ENCODE measurements around the gene HDAC4.

Gene HDAC4

DNA sequence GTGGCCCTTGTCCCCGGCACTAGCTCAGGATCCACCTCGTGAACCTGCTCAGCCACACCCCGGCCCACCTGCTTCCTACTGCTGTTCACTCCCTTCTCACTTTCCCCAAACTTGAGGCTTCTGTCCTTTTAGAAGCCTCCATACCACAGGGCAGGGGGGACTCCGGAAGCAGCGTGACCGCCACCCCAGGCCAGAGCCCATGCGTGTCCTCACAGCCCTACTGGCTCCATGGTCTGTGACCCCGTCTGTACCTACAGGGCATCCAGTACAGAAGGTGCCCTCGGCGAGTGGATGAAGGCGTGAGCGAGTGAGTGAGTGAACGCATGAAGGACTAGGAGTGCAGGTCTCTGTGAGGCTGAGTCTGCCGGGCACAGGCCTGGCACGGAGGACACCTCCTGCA lies 299.7 kb downstream of the HDAC4 start:
- Histone ChIP-seq H3K27me3 (ENCODE audit: control insufficient read depth, insufficient read depth, low read length) (no peaks in the 10 kb centered on the region), H3K4me1 (ENCODE audit: control insufficient read depth, insufficient read depth, low read length) (no peaks in the 10 kb centered on the region), H3K9ac (ENCODE audit: low read depth, low read length) (no peak overlapping the region), H3K36me3 (ENCODE audit: insufficient read depth, low read length) (peaks cover 8% of the 10 kb centered on the region), H3K9me3 (replicated peaks; ENCODE audit: low read length) (no peaks in the 10 kb centered on the region), H3K4me2 (ENCODE audit: low read length) (no peak overlapping the region), H3K4me3 (ENCODE audit: low read length) (no peak overlapping the region)

DNA sequence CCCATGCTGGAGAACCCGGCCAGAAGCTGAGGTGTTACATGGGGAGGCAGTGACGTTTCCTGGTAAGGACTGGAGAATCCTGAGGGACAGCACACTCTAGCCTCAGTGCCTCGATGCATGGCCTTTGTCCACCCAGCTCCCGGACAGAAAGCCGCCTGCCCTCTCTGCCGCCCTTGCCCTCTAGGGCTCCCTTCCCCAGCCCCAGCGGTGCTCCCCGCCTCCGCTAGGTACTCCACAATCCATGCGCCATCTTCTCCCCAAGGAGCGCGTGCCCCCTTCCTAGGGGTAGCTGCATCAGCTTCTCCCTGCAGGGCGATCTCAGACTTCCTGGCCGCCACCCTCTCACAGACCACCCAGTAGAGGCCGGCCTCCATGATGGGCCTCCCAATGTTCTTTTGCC lies 301.3 kb downstream of the HDAC4 start:
- H3K4me1 ChIP-seq (ENCODE audit: control insufficient read depth, insufficient read depth, low read length) = no peaks in the 10 kb centered on the region
- H3K27me3 ChIP-seq (ENCODE audit: control insufficient read depth, insufficient read depth, low read length) = no peaks in the 10 kb centered on the region
- no peak overlapping the region for H3K4me2 ChIP-seq (ENCODE audit: low read length)
- H3K36me3 ChIP-seq (ENCODE audit: insufficient read depth, low read length) = peaks cover 8% of the 10 kb centered on the region
- H3K4me3 ChIP-seq (ENCODE audit: low read length) = no peak overlapping the region
- H3K9ac ChIP-seq (ENCODE audit: low read depth, low read length) = no peak overlapping the region
- no peaks in the 10 kb centered on the region for H3K9me3 ChIP-seq (replicated peaks; ENCODE audit: low read length)

DNA sequence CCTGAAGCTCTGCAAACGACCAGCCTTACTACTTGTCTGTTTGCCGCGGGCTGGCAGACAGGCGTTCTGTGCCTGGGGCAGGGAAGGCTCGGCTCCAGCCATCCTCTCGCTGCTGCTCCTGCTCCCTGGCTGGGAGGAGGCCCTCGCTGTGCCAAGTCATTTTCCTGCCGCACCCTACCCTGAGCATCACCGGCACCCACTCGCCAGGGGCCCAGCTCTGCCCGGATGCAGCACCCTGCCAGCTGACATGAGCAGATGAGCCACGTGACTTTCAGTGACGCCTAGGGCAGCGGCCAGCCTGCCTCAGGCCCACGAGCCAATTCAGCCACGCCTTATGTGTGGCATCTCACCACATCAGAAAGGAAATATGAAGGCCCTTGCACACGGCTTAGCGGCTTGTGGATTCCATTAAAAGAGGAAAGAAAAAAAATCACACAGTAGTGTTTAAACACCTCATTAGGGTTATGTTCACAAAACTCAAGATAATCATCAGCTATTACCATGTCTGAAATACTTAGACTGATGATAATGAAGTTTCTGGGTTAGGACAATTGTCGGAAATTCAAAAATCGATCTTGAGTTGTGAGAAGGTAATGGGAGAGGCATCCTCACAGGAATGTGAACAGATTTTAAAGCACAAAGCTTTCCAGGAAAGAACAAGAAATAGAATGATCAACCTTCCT lies 302.4 kb downstream of the HDAC4 start:
- no peak overlapping the region for H3K4me3 ChIP-seq (ENCODE audit: low read length)
- no peaks in the 10 kb centered on the region for H3K9me3 ChIP-seq (replicated peaks; ENCODE audit: low read length)
- H3K4me2 ChIP-seq (ENCODE audit: low read length) = no peak overlapping the region
- no peaks in the 10 kb centered on the region for H3K4me1 ChIP-seq (ENCODE audit: control insufficient read depth, insufficient read depth, low read length)
- no peak overlapping the region for H3K9ac ChIP-seq (ENCODE audit: low read depth, low read length)
- H3K36me3 ChIP-seq (ENCODE audit: insufficient read depth, low read length) = peaks cover 8% of the 10 kb centered on the region
- no peaks in the 10 kb centered on the region for H3K27me3 ChIP-seq (ENCODE audit: control insufficient read depth, insufficient read depth, low read length)

DNA sequence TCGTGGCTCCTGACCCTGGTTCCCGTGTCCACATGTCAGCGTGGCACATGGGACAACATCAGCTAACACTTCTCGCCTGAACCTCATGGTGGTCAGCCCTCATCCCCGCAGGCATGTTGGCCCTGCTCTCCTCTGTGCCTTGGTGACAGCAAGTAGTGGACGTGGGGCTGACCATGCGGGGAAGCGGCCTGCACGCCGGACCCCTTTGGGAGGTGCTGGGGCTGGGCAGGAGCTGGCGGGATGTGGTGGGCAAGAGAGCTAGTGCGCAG lies 303.5 kb downstream of the HDAC4 start:
- Histone ChIP-seq H3K4me1 (ENCODE audit: control insufficient read depth, insufficient read depth, low read length) (no peaks in the 10 kb centered on the region), H3K9me3 (replicated peaks; ENCODE audit: low read length) (no peaks in the 10 kb centered on the region), H3K9ac (ENCODE audit: low read depth, low read length) (no peak overlapping the region), H3K36me3 (ENCODE audit: insufficient read depth, low read length) (peaks cover 6% of the 10 kb centered on the region), H3K4me3 (ENCODE audit: low read length) (no peak overlapping the region), H3K27me3 (ENCODE audit: control insufficient read depth, insufficient read depth, low read length) (no peaks in the 10 kb centered on the region), H3K4me2 (ENCODE audit: low read length) (no peak overlapping the region)

DNA sequence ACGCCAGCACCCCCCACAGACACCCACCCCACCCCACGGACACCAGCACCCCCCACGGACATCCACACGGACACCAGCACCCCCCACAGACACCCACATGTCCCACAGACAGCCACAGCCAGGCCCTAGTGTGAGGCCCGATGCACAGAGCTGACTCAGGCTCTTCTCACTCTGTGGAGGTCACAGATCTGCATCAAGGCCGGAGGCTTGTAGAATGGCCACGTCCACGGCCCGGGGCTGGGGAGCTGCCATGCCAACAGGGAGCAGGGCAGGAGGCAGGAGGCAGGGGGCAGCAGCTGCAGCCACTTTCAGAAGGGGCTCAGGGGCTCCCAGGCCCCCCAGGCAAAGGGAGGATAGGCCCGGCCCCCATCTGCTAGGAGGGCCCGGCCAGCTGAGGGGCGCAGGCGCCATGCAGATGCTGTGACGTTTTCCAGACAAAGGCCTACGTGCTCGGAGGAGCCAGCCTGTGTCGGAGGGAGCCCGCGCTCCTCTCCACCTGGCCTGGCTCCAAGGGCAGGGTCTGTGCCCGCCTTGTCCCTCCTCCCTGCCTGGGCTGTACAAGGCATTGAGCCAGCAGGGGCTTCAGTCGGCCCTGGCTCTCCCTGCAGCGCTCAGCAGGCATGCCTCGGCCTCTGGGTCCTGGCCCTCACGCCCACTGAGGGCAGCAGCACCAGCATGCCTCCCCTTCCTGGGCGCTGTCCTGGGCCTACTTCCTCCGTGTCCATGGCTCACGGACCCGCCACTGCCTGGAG lies 304.0 kb downstream of the HDAC4 start:
- no peak overlapping the region for H3K4me2 ChIP-seq (ENCODE audit: low read length)
- peaks cover 3% of the 10 kb centered on the region for H3K36me3 ChIP-seq (ENCODE audit: insufficient read depth, low read length)

DNA sequence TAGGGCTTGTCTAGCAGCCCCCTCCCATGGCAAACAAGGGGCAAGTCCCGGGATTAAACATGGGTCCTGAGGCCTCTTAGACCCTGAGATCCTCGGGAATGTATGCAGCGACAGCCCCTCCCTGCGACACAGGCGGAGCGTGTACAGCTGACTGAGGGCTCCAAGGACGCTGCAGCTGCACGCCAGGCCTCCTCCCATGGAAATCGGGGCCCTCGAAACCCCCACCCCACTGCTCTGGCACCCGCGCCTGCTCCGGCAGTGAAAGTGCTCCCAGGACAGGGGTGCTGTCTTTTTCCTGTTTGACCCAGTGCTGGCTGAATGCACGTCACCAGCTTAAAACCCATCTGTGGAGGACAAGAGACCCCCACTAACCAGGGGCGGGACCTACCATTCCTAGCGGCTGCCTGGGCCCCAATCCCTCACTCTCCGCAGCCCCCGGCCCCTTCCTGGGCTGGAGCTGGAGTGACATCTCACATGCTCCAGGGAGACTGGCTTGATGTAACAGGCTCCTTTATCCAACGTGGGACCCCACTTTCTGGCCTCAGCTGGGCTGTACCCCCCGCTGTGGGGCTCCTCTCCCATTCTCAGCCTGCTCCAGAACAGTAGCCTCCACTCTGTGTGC lies 305.2 kb downstream of the HDAC4 start:
- Histone ChIP-seq H3K27me3 (ENCODE audit: control insufficient read depth, insufficient read depth, low read length) (no peaks in the 10 kb centered on the region), H3K4me2 (ENCODE audit: low read length) (no peak overlapping the region), H3K9me3 (replicated peaks; ENCODE audit: low read length) (no peaks in the 10 kb centered on the region), H3K36me3 (ENCODE audit: insufficient read depth, low read length) (peaks cover 3% of the 10 kb centered on the region), H3K4me1 (ENCODE audit: control insufficient read depth, insufficient read depth, low read length) (no peaks in the 10 kb centered on the region), H3K9ac (ENCODE audit: low read depth, low read length) (no peak overlapping the region), H3K4me3 (ENCODE audit: low read length) (no peak overlapping the region)

More for the DNA sequence above, 304.0 kb downstream of the HDAC4 start:
- Histone ChIP-seq H3K4me3 (ENCODE audit: low read length) (no peak overlapping the region), H3K27me3 (ENCODE audit: control insufficient read depth, insufficient read depth, low read length) (no peaks in the 10 kb centered on the region), H3K9me3 (replicated peaks; ENCODE audit: low read length) (no peaks in the 10 kb centered on the region), H3K4me1 (ENCODE audit: control insufficient read depth, insufficient read depth, low read length) (no peaks in the 10 kb centered on the region), H3K9ac (ENCODE audit: low read depth, low read length) (no peak overlapping the region)

DNA sequence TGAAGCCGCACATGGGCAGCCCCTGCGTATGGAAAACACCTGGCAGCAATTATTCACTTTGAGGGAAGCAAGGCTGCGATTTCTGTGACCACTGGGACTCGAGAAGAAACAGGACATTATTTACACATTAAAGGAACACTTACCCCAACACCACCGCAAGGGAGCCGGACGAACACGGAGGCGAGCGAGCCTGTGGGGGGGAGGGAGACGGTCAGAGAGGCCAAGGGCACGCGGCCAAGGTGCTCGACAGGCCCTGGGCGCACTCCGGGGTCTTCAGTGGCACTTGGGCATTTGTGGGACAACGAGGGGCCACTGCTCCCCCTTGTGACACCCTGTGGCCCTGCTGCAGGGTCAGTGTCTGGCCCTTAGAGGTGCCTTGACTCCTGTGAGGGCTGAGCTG lies 306.0 kb downstream of the HDAC4 start:
- H3K4me1 ChIP-seq (ENCODE audit: control insufficient read depth, insufficient read depth, low read length) = no peaks in the 10 kb centered on the region
- H3K4me3 ChIP-seq (ENCODE audit: low read length) = no peak overlapping the region
- H3K27me3 ChIP-seq (ENCODE audit: control insufficient read depth, insufficient read depth, low read length) = no peaks in the 10 kb centered on the region
- no peak overlapping the region for H3K4me2 ChIP-seq (ENCODE audit: low read length)
- H3K9me3 ChIP-seq (replicated peaks; ENCODE audit: low read length) = no peaks in the 10 kb centered on the region
- no peak overlapping the region for H3K9ac ChIP-seq (ENCODE audit: low read depth, low read length)
- H3K36me3 ChIP-seq (ENCODE audit: insufficient read depth, low read length) = peaks cover 3% of the 10 kb centered on the region

DNA sequence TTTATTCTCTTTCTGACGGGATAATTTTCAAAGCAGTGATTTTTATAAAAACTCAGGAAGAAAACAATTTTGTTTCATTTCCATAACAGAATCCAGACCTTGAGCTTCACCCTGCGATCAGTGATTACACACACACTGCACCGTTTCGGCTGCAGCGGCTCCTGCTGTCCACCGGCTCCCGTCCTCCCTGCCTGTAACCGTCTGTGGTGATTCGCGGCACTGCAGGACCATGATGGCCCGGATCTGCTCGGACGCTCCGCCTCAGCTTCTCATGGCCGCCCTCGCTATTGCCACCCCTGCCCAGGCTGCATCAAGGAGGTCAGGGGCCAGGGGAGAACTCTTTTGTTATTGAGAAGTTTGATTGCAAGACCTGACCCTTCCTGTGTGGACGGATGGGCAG lies 306.9 kb downstream of the HDAC4 start:
- H3K9ac ChIP-seq (ENCODE audit: low read depth, low read length) = no peak overlapping the region
- no peaks in the 10 kb centered on the region for H3K27me3 ChIP-seq (ENCODE audit: control insufficient read depth, insufficient read depth, low read length)
- no peaks in the 10 kb centered on the region for H3K9me3 ChIP-seq (replicated peaks; ENCODE audit: low read length)
- H3K4me2 ChIP-seq (ENCODE audit: low read length) = no peak overlapping the region
- no peak overlapping the region for H3K4me3 ChIP-seq (ENCODE audit: low read length)
- no peaks in the 10 kb centered on the region for H3K4me1 ChIP-seq (ENCODE audit: control insufficient read depth, insufficient read depth, low read length)
- H3K36me3 ChIP-seq (ENCODE audit: insufficient read depth, low read length) = peaks cover 3% of the 10 kb centered on the region

DNA sequence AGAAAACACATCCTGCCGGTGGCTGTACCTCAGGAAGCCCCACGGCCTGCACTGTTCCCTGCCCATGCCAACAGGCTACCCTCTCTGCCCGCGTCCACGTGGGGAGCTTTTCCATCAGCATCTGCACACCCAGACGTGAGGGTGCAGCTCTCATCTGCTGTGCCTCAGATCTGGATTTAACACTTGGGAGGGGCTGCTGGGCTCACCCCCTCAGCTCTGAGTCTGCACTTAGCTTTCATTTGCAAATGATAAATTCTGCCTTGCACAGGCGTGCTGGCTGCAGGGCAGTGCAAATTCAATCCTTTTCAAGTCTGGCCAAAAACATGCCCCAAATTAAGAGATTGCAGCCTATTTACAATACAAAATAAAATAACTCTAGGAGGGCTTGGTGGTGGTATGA lies 307.3 kb downstream of the HDAC4 start:
- H3K36me3 ChIP-seq (ENCODE audit: insufficient read depth, low read length) = peaks cover 3% of the 10 kb centered on the region

DNA sequence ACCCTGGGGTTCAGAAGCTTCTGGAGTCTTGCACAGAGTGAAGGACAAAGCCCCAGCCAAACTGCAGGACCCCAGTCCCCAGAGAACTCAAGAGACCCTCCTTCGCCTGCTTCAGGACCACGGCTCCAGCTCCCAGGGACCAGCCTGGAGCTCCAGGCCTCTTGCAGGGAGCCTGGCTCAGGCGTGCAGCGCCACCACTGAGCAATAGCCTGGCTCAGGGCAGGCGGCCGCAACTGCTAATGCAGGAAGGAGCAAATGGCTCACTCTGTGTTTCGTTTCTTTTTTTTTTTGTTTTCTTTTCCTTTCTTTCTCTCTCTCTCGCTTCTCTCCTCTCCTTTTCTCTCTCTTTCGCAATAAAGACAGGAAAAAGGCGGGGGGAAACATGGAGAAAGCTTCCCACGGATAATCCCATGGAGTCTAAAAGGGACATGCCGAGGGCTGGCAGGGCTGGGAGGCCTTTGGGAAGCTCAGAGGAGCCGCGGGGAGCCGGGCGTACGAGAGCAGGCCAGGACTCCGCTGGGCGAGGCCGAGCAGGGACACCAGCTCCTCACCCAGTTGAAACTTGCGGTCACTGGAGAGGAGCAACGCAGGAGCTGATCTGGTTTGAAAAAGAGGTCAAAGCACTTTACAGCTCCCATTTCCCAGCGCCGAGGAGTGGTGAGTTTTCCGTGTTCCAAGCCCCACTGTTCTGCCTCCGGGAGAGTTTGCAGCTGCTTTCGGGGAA lies 308.1 kb downstream of the HDAC4 start:
- Histone ChIP-seq H3K4me2 (ENCODE audit: low read length) (no peak overlapping the region), H3K36me3 (ENCODE audit: insufficient read depth, low read length) (peaks cover 2% of the 10 kb centered on the region), H3K27me3 (ENCODE audit: control insufficient read depth, insufficient read depth, low read length) (no peaks in the 10 kb centered on the region), H3K9me3 (replicated peaks; ENCODE audit: low read length) (no peaks in the 10 kb centered on the region), H3K4me3 (ENCODE audit: low read length) (no peak overlapping the region), H3K4me1 (ENCODE audit: control insufficient read depth, insufficient read depth, low read length) (no peaks in the 10 kb centered on the region), H3K9ac (ENCODE audit: low read depth, low read length) (no peak overlapping the region)

More for the DNA sequence above, 307.3 kb downstream of the HDAC4 start:
- no peak overlapping the region for H3K9ac ChIP-seq (ENCODE audit: low read depth, low read length)
- H3K4me2 ChIP-seq (ENCODE audit: low read length) = no peak overlapping the region
- H3K4me1 ChIP-seq (ENCODE audit: control insufficient read depth, insufficient read depth, low read length) = no peaks in the 10 kb centered on the region
- no peaks in the 10 kb centered on the region for H3K9me3 ChIP-seq (replicated peaks; ENCODE audit: low read length)
- H3K4me3 ChIP-seq (ENCODE audit: low read length) = no peak overlapping the region
- no peaks in the 10 kb centered on the region for H3K27me3 ChIP-seq (ENCODE audit: control insufficient read depth, insufficient read depth, low read length)

DNA sequence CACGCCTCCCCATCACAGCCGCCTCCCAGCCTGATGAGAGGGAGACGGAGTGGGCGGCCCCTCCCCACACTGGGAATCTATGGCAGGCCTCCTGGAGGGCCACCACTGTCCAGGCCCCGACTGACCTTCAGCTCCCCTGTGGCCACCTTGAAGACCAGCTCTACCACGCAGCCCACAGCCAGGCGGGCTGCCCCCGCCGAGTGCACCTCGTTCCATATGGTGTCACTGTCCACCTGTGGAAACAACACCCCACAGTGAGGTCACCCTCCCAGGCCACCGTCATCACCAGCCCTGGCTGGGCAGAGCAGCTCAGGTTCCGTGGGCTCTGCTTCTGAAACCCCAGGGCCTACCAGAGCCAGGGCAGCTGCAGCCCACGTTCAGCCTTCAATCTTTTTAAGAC lies 310.9 kb downstream of the HDAC4 start:
- H3K9me3 ChIP-seq (replicated peaks; ENCODE audit: low read length) = no peaks in the 10 kb centered on the region
- H3K4me1 ChIP-seq (ENCODE audit: control insufficient read depth, insufficient read depth, low read length) = no peaks in the 10 kb centered on the region
- H3K4me2 ChIP-seq (ENCODE audit: low read length) = no peak overlapping the region
- H3K4me3 ChIP-seq (ENCODE audit: low read length) = no peak overlapping the region
- no peak overlapping the region for H3K9ac ChIP-seq (ENCODE audit: low read depth, low read length)
- no peaks in the 10 kb centered on the region for H3K36me3 ChIP-seq (ENCODE audit: insufficient read depth, low read length)
- H3K27me3 ChIP-seq (ENCODE audit: control insufficient read depth, insufficient read depth, low read length) = no peaks in the 10 kb centered on the region

All from skeletal muscle satellite cell (primary cell).